GM12891 (cell line): ENCODE results near the gene POLR2C.

ENCODE experiments used
- POLR2A ChIP-seq: IDR thresholded peaks from 2 replicates; pipeline ENCODE4 v1.6.1; 2011; ENCODE audit warnings: low read depth, low read length, control low read depth
- POLR2AphosphoS5 ChIP-seq: IDR thresholded peaks from 2 replicates; pipeline ENCODE4 v1.6.1; 2011; ENCODE audit warnings: low read depth, low read length, control low read depth
- POU2F2 ChIP-seq: IDR thresholded peaks from 2 replicates; pipeline ENCODE4 v1.6.1; 2011; ENCODE audit warnings: low read depth, mild to moderate bottlenecking, control low read depth, low read length, moderate library complexity

DNA sequence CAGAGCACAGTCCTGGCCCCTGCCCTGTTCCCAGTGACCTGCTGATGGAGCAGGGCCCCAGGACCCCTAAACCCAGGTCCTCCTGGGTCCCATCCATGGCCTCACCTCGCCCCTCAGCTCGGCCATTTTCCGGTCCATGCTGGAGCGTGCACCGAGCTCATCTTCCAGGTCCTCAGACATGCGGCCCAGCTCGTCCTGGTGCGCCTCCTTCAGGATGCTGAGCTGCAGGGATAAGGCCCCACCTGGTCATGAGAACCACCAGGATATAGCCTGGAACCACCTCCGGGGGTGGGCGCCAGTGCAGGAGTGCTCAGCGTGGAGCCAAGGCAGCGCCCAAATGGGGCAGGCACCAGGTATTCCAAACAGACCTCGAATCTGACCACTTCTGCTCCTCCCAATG lies 56.0 kb downstream of the POLR2C start:
- no peak for TF ChIP-seq POLR2A
- no peak for TF ChIP-seq POLR2AphosphoS5
- no peak for TF ChIP-seq POU2F2
